Activated CD4-positive, alpha-beta memory T cell treated with anti-CD3 and anti-CD28 coated beads for 36 hours (primary cell): ENCODE measurements around the gene CTSA. TPM values are rescaled to one million over a fixed set of nuclear protein-coding genes. Genes with fewer than 3 reads are reported as not detected.

ENCODE experiments used
- CTCF ChIA-PET: fragments of 350-600 bp; sonication (Branson Sonifier 250); formaldehyde crosslinking; loops from one replicate; lab custom pipeline; 2021; ENCODE audit warnings: antibody characterized with exemption, inconsistent platforms; lab: Charles Lee
- POLR2A ChIA-PET: fragments of 350-600 bp; sonication (Branson Sonifier 250); formaldehyde crosslinking; loops from one replicate; lab custom pipeline; 2021; ENCODE audit warnings: antibody characterized with exemption; lab: Charles Lee
- DNase-seq: peaks from one replicate; pipeline ENCODE4 v3.0.0-alpha.2; 2020
- H3K27ac Mint-ChIP-seq: one replicate; pipeline ENCODE4 v1.8.0; 2021; ENCODE audit warnings: mixed read lengths
- H3K27me3 Mint-ChIP-seq: one replicate; pipeline ENCODE4 v1.8.0; 2021; ENCODE audit warnings: mixed read lengths
- H3K36me3 Mint-ChIP-seq: one replicate; pipeline ENCODE4 v1.8.0; 2021; ENCODE audit warnings: mixed read lengths
- H3K4me1 Mint-ChIP-seq: one replicate; pipeline ENCODE4 v1.8.0; 2021; ENCODE audit warnings: low read depth, mixed read lengths
- H3K4me3 Mint-ChIP-seq: one replicate; pipeline ENCODE4 v1.8.0; 2021; ENCODE audit warnings: mild to moderate bottlenecking, mixed read lengths
- H3K9me3 Mint-ChIP-seq: one replicate; pipeline ENCODE4 v1.8.0; 2021; ENCODE audit warnings: mixed read lengths
- intact Hi-C: fragments of 100-400 bp; cut with micrococcal nuclease; formaldehyde crosslinking; loops from one replicate; pipeline ENCODE4 v1.15.1; 2023
- total RNA-seq, 2 experiments: library from RNA; stranded (reverse); gene quantifications; one replicate each; pipeline ENCODE4 v1.2.3, GENCODE V29; 2021

The CTSA gene
- total RNA-seq, result 10 to 100 TPM; 49.8 to 54.8 TPM

- POLR2A ChIA-PET, result interaction anchor here (0.9 to 4.5 kb wide), 8 partner anchors 9 to 78 kb away, joined by 3 to 23 read pairs (median 5); partner anchors contain the start of genes ACOT8, PCIF1, UBE2C and ZSWIM1
- CTCF ChIA-PET, result interaction anchor here (1.0 to 1.9 kb wide), 7 partner anchors 9 to 92 kb away, joined by 3 to 13 read pairs (median 4); partner anchors contain the start of genes ZNF335 and ZSWIM1
- intact Hi-C loops, result loop anchor here (1.0 to 2.0 kb wide), 4 partner anchors 10 to 82 kb away; partner anchors contain the start of genes ACOT8, PCIF1, ZNF335 and ZSWIM1
- H3K4me1 Mint-ChIP-seq, result peaks cover 32% of the 10 kb centered on the region
- DNase-seq, result peak; percentile 92
- H3K4me3 Mint-ChIP-seq, result peak within 1 kb of the TSS; percentile 85
- no peaks in the 10 kb centered on the region for H3K9me3 Mint-ChIP-seq
- peaks cover 6% of the 10 kb centered on the region for H3K36me3 Mint-ChIP-seq
- no peaks in the 10 kb centered on the region for H3K27me3 Mint-ChIP-seq
- H3K27ac Mint-ChIP-seq, result peak within 1 kb of the TSS; percentile 81
Measured at GRCh38 chr20:45890985-45891983, at the start of gene CTSA, which contains the start of gene NEURL2. Gene CTSA (plus strand): TSS chr20:45891335. CDS start chr20:45891569, 234 bp downstream. Gene NEURL2 (minus strand): TSS chr20:45891208. CDS start chr20:45890991, 217 bp downstream.

- H3K36me3 Mint-ChIP-seq, result peaks cover 11% of the 10 kb centered on the region
- ChIA-PET CTCF (interaction anchor here (1.5 kb wide), 1 partner anchor 15 kb away, joined by 3 read pairs; no protein-coding TSS in a partner anchor), POLR2A (no interaction called here)
- no peak overlapping the region for H3K27ac Mint-ChIP-seq
- H3K4me3 Mint-ChIP-seq, result no peak overlapping the region
- H3K4me1 Mint-ChIP-seq, result no peaks in the 10 kb centered on the region
- no peaks in the 10 kb centered on the region for H3K27me3 Mint-ChIP-seq
- intact Hi-C loops, result no loop called here
- no peak for DNase-seq
- H3K9me3 Mint-ChIP-seq, result no peaks in the 10 kb centered on the region
Measured at GRCh38 chr20:45841407-45842129, 49.6 kb upstream of the CTSA start.

- no peaks in the 10 kb centered on the region for H3K4me1 Mint-ChIP-seq
- H3K27ac Mint-ChIP-seq, result no peak overlapping the region
- ChIA-PET POLR2A (no interaction called here), CTCF (interaction anchor here (1.5 kb wide), 1 partner anchor 14 kb away, joined by 3 read pairs; no protein-coding TSS in a partner anchor)
- H3K27me3 Mint-ChIP-seq, result no peaks in the 10 kb centered on the region
- H3K4me3 Mint-ChIP-seq, result no peak overlapping the region
- intact Hi-C loops, result no loop called here
- peaks cover 11% of the 10 kb centered on the region for H3K36me3 Mint-ChIP-seq
- no peak for DNase-seq
- H3K9me3 Mint-ChIP-seq, result no peaks in the 10 kb centered on the region
Measured at GRCh38 chr20:45842169-45842812, 48.8 kb upstream of the CTSA start.

GRCh38 chr20:45843506-45843905 lies 47.6 kb upstream of the CTSA start:
- Mint-ChIP-seq H3K9me3 (no peaks in the 10 kb centered on the region), H3K27me3 (no peaks in the 10 kb centered on the region), H3K4me3 (no peak overlapping the region), H3K4me1 (no peaks in the 10 kb centered on the region), H3K27ac (no peak overlapping the region), H3K36me3 (peaks cover 15% of the 10 kb centered on the region)
- POLR2A ChIA-PET, result no interaction called here
- CTCF ChIA-PET, result no interaction called here
- no peak for DNase-seq
- intact Hi-C loops, result no loop called here

- Mint-ChIP-seq H3K9me3 (no peaks in the 10 kb centered on the region), H3K36me3 (peaks cover 17% of the 10 kb centered on the region), H3K27ac (no peak overlapping the region), H3K4me1 (no peaks in the 10 kb centered on the region), H3K27me3 (no peaks in the 10 kb centered on the region), H3K4me3 (no peak overlapping the region)
- POLR2A ChIA-PET, result no interaction called here
- CTCF ChIA-PET, result no interaction called here
- DNase-seq, result no peak
- intact Hi-C loops, result no loop called here
Measured at GRCh38 chr20:45845452-45845851, 45.7 kb upstream of the CTSA start.

- H3K4me1 Mint-ChIP-seq, result no peaks in the 10 kb centered on the region
- no peaks in the 10 kb centered on the region for H3K9me3 Mint-ChIP-seq
- intact Hi-C loops, result no loop called here
- H3K36me3 Mint-ChIP-seq, result peaks cover 14% of the 10 kb centered on the region
- CTCF ChIA-PET, result no interaction called here
- H3K27me3 Mint-ChIP-seq, result no peaks in the 10 kb centered on the region
- no peak for DNase-seq
- no peak overlapping the region for H3K27ac Mint-ChIP-seq
- POLR2A ChIA-PET, result no interaction called here
- no peak overlapping the region for H3K4me3 Mint-ChIP-seq
Measured at GRCh38 chr20:45848421-45848820, 42.7 kb upstream of the CTSA start.

GRCh38 chr20:45848969-45849582 lies 42.1 kb upstream of the CTSA start:
- Mint-ChIP-seq H3K27me3 (no peaks in the 10 kb centered on the region), H3K9me3 (no peaks in the 10 kb centered on the region), H3K4me3 (no peak overlapping the region), H3K4me1 (no peaks in the 10 kb centered on the region), H3K36me3 (peaks cover 14% of the 10 kb centered on the region), H3K27ac (no peak overlapping the region)
- POLR2A ChIA-PET, result no interaction called here
- CTCF ChIA-PET, result no interaction called here
- intact Hi-C loops, result no loop called here
- DNase-seq, result no peak

- Mint-ChIP-seq H3K4me3 (no peak overlapping the region), H3K27ac (no peak overlapping the region), H3K36me3 (peaks cover 8% of the 10 kb centered on the region), H3K4me1 (peaks cover 3% of the 10 kb centered on the region), H3K27me3 (no peaks in the 10 kb centered on the region), H3K9me3 (no peaks in the 10 kb centered on the region)
- POLR2A ChIA-PET, result no interaction called here
- DNase-seq, result no peak
- CTCF ChIA-PET, result interaction anchor here (1.1 kb wide), 1 partner anchor 51 kb away, joined by 3 read pairs; no protein-coding TSS in a partner anchor
- intact Hi-C loops, result no loop called here
Measured at GRCh38 chr20:45850238-45850637, 40.9 kb upstream of the CTSA start.

- ChIA-PET CTCF (interaction anchor here (1.1 kb wide), 1 partner anchor 52 kb away, joined by 3 read pairs; no protein-coding TSS in a partner anchor), POLR2A (no interaction called here)
- H3K4me3 Mint-ChIP-seq, result no peak overlapping the region
- H3K4me1 Mint-ChIP-seq, result peaks cover 6% of the 10 kb centered on the region
- peaks cover 8% of the 10 kb centered on the region for H3K36me3 Mint-ChIP-seq
- H3K27me3 Mint-ChIP-seq, result no peaks in the 10 kb centered on the region
- intact Hi-C loops, result no loop called here
- DNase-seq, result no peak
- no peak overlapping the region for H3K27ac Mint-ChIP-seq
- H3K9me3 Mint-ChIP-seq, result no peaks in the 10 kb centered on the region
Measured at GRCh38 chr20:45850926-45851325, 40.2 kb upstream of the CTSA start.

- ChIA-PET POLR2A (no interaction called here), CTCF (interaction anchor here (1.1 to 1.9 kb wide), 2 partner anchors 28 to 52 kb away, joined by 3 to 5 read pairs; no protein-coding TSS in a partner anchor)
- Mint-ChIP-seq H3K36me3 (peaks cover 8% of the 10 kb centered on the region), H3K4me1 (peaks cover 10% of the 10 kb centered on the region), H3K9me3 (no peaks in the 10 kb centered on the region), H3K27ac (no peak overlapping the region), H3K4me3 (no peak overlapping the region), H3K27me3 (no peaks in the 10 kb centered on the region)
- DNase-seq, result no peak
- intact Hi-C loops, result no loop called here
Measured at GRCh38 chr20:45851501-45851900, 39.6 kb upstream of the CTSA start.

- Mint-ChIP-seq H3K9me3 (no peaks in the 10 kb centered on the region), H3K27me3 (no peaks in the 10 kb centered on the region), H3K27ac (no peak overlapping the region), H3K4me1 (peaks cover 13% of the 10 kb centered on the region), H3K4me3 (no peak overlapping the region), H3K36me3 (peaks cover 8% of the 10 kb centered on the region)
- POLR2A ChIA-PET, result no interaction called here
- CTCF ChIA-PET, result interaction anchor here (0.6 to 1.9 kb wide), 2 partner anchors 29 to 40 kb away, joined by 4 to 5 read pairs; partner anchors contain the start of gene UBE2C
- no peak for DNase-seq
- intact Hi-C loops, result no loop called here
Measured at GRCh38 chr20:45852326-45852725, 38.8 kb upstream of the CTSA start.
